Ecto neural progenitor cell (in vitro differentiated cells): ENCODE measurements around the gene EXD3.

Experiments used
- DNase-seq: peaks from one replicate; pipeline ENCODE4 v3.0.0-alpha.2; 2018; ENCODE audit warnings: low spot score

The EXD3 gene

DNA sequence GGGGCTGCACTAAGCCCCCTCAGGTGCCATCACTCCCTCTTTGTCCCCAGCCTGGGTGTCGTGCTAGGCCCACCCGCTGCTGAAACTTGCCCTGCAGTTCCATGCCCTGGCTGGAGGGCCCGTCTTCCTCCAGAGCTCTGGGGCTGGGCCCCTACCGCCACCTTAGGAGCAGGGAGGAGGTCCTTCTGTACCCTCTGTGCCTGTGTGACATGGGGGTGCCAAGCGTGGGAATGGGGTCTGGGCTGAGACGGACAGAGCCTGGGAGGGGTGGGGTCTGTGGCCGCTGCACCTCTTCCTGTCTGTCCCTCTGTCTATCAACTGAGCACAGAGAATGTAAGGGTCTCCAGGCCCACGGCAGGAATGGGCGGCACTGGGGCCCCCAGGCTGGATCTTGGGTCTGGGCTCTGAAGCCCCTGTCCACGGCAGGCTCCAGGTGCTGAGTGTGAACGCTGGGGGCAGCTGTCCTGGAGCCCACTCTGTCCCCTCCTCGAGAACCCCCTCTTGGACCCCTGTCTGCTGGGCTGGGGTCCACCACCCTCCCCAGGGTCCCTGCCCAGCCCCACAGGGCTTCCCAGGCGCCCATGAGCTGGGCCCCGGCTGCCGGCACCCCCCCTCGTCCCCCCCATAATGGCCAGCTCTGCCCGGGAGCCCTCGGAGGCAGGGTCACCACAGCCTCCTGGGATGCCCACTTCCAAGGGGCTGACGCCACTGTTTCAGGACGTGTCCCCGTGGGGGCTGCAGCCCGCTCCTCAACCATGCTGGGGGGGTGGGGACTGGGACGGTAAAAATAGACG is 105.0 kb downstream of the EXD3 start:
- DNase-seq = no peak

DNA sequence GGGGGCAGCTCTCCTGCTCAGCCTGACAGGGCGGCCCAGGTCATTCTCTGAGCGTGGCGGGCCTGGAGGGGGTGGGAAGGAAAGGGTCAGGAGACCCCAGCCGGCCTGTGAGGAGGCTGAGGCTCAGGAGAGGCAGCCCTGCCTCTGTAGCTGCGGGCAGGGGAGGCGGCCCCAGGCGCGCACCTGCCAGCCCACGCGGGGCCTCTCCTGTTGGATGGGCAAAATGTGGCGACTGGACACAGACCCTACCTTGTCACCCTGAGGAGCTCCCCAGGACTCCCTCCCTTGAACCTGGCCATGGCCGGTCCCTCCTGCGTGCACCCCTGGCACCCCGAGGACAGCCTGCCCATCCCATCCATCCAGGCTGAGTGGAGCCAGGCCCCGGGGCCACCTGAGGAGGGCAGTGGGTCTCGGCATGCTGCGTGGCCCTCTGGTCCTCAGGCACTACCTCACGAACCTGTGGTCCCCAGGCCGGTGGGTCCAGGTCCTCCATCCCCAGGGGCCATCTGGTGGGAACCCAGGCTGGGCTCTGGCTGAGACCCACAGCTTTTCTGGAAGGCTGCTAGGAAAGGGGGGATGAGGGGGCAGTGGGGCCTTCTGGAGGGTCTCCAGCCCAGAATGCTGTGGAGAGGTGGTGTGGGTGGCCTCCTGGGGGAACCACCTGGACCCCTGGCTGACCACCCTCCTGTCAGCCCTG is 105.8 kb downstream of the EXD3 start:
- peak; percentile 57 for DNase-seq

DNA sequence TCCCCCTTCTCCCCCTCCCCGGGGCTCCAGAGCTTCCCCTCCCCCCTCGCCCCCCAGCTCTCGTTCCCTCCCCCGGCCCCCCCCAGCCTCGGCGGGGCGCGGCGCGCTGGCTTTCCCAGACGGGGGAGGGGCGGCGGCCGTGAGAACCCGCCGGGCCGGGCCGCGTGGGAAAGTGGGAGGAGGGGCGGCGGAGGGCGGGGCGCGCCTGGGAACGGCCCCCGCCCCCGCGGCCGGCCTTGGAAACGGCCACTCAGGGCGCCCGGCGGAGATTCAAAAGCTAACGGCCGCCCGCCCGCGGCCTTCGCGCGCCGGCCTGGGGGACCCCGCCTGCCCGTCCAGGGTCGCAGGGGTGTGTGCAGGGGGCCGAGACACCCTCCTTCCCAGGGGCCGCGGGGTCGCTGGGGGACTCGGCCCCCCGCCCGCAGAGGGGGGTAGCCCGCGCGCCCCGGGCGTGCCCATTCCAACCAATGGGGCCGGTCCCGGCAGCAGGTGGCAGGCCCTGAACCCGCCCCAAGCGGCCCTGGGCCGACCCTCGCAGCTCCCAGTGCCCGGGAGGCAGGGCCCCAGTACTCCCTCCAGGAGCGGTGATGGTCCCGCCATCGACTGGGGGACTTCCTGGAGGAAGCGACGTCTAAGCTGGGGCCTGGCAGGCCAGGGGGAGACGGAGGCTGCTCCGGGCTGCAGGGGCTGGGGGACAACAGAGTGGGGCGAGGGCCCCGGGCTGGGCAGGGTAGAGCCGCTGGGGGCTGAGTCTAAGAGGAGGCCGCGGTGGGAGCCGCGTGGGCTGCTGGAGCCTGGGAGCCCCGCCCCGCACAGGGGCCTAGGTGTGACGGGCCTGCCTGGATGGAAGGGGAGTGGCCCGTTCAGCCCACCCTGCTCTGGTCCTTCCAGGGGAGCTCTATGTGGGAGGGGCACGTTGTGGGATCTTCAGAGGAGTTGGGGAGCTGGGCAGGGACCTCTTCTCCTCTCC is 106.7 kb downstream of the EXD3 start:
- DNase-seq = peak; percentile 87

DNA sequence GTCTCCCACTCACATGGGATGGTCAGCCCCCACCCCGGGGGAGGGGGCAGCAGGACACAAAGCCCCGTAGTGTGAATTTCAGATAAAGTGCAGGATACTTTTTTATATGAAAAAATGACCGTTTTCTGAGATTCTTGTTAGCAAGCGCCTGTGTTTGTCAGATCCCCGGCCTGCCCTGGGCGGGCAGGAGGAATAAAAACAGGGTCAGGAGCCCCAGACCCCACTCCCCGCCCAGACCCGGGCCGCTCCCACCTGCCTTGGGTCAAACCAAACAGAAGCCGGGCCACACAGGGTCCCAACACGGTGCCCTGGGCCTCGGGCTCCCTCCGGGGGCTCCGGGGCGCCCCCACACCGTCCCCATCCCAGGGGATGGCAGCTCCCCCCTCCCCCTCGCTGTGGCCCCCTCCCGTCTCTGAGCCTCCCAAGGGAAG is 107.4 kb downstream of the EXD3 start:
- DNase-seq = no peak

DNA sequence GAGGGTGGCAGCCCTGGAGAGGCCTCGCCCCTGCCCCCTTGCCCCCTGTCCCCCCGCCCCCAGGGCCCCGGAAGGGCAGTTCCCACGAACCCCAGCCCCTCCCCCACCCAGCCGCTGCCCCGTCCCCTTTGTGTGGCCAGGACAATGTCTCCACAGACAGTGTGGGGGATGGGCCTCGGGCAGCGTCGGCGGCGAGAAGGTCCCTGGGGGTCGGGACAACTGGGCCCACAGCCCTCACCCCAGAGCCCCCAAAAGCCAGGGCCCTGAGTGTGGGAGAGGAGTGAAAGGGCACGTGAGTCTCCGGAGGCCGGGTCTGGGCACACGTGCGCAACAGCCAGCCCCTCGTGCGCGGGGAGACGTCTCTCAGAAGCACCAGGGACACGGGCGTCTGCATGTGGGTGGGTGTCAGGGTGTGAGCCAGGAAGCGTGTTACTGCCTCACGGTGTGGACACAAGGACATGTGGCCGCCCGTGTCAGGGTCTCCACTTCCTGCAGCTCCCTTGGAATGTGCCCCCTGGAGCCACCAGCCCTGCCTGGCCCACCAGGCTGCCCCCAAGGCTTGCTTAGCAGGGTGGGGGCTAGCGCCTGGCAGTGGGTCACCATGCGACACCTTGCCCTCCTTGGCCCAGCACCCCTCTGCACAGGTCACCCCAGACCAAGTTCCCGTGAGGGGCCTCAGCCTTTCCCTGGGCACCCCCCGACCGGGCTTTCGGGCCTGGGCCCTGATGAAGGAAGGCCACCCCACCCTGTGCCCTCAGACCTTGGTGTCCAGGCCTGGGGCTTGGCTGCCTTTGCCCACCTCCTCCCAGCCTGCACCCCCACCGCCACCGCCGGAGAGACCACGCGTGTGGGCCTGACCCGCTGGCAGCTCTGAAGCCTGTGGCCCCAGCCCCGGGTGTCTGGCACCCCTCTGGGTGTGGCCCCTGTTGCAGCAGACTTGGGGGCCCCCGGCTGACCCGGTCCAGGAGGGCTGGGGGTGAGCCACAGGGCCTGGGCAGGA is 108.1 kb downstream of the EXD3 start:
- peak; percentile 58 for DNase-seq

DNA sequence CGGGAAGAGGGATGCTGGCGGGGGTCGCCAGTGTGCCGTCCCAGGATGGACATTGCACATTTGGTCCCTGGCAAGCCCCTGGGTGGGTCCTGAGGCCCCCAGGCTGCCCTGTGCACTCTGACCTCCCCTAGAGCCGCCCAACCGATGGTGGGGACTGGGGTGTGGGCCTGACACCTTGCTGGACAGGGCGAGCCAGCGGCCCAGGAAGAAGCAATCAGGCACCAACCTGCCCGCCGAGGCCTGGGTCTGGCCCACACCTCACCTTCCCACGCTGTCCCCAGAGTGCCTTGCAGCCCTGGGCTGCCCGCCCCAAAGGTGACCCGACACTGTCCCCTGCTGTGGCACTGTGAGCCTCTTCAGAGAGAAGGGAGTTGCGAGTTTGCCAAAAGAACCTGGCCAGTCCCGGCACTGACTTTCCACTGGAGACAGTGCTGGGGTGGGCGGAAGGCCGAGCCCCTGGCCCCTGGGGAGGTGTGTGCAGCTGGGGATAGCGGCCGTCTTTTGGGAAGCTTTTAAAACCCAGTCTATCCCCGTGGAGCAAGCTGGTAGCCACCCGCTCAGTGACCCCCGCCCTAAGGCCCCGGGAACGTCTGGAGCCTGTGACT is 108.9 kb downstream of the EXD3 start:
- peak; percentile 69 for DNase-seq

DNA sequence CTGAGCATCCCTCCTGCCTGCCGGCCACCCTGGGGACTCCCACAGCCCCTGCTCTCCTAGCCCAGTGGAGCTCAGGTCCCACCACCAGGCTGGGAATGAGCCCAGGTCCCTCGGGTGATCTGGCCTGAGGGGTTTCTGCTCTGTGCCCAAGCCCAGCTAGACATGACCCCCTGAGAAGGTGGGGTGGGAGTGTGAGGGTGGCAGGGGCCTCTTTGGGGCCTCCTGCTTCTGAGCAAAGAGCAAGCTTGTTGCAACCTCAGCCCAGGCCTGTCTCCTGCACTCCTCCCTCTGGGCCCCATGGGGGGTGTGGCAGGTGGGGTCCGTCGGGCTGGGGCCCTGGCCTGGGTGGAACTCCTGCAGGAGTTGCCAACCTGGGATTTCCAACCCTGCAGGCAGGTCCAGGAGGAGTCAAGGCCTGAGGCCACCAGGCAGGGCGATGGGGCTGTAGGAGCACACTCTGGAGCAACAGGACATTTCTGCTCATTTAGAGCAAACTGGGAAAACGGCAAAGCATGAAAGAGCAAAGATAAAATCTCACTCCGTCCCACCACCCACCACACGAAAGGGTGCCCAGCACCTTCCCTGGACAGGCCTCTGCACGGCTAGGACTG is 109.5 kb downstream of the EXD3 start:
- DNase-seq = peak; percentile 55

DNA sequence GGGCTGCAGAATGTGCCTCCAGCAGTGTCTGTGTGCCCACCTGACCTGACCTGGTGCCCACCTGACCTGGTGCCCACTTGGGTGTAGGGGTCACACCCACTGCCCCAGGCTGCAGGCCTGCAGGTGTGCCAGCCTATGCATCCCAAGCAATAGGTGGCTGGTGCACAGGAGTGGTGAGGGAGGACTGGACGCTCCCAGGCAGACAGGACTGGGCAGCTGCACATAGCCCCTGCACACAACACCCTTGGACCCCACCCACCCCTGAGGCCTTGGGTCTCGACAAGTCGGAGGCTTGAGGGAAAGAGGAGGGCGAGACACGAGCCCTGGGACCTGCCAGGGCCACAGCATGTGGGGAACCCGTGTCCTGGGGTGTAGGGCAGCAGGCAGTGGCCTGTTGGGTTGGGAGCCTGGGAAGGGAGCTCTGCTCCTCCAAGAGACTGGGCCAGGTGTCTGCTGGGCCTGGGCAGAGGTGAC is 110.1 kb downstream of the EXD3 start:
- peak; percentile 48 for DNase-seq

DNA sequence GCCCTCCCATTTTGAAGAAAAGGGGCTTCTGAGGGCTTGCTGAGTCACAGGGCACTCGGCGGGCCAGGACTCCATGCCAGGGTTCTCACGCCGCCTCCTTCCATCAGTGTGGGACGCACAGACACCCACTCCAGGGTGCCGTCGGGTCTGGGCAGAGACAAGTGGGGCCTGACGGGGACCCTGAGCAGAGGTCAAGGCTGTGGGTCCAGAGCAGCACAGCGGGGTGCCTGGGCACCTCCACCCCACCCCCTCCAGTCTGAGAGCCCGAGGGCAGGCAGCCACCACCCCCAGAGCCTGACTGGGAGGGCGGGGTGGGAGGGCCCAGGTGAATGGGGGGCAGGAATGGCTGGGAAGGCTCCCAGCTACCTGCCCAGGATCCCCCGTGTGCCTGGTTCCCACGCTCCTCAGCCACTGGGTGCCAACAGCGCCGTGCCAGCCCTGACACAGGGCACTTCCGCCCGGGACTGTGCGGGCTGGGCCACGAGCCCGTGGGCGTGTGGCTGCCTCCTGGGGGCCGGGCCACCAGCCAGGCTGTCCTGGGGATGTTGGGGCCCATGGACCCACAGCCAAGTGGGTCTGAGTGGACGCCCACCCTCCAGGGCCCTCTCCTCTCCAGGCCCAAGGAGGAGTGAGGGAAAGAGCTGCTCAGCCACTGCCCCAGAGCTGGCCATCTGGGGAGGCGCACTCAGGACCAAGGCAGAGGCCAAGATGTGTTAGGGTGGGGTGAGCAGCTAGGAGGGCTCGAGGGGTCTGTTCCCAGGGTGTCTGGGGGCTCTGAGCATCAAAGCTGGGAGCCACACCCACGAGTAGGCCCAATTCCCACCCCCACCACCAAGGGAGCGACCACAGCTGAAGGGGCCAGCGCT is 110.7 kb downstream of the EXD3 start:
- DNase-seq = no peak

DNA sequence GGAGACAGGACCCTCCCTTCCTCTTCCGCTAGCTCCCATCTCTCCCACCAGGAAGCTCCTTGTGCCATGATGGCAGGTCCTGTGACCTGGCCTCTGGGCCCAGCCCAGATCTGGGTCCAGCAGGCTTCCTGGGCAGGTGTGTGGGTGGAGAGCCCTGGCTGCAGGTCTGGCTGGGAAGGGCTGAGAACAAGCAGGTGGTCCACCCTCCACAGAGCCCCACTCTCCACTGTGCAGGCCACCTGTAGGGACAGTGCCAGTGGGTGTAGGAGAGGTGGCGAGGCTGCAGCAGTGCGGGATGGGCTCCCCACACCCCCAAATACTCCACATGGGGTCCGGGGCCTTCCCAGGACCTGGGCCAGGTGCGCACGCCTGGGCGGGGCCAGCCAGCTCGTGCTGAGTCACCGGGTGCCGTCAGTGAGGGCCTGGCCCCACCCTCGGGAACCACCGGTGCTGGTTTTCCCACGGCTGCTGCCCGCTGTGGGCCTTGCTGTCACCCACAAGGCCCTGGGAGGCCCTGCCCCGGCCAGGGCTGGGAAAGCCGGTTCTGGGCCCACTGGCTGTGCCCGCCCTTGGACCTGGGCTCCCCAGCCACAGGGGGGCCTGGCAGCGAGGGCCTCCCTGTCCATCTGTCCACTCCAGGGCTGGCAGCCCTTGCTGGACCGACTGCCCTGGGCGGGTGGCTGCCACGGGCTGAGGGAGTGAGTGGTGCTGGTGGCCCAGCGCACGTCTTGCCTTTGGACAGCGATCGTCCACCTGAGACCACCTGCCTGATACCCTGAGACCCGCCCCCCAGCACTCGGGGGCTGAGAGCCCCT is 111.6 kb downstream of the EXD3 start:
- DNase-seq = peak; percentile 52

DNA sequence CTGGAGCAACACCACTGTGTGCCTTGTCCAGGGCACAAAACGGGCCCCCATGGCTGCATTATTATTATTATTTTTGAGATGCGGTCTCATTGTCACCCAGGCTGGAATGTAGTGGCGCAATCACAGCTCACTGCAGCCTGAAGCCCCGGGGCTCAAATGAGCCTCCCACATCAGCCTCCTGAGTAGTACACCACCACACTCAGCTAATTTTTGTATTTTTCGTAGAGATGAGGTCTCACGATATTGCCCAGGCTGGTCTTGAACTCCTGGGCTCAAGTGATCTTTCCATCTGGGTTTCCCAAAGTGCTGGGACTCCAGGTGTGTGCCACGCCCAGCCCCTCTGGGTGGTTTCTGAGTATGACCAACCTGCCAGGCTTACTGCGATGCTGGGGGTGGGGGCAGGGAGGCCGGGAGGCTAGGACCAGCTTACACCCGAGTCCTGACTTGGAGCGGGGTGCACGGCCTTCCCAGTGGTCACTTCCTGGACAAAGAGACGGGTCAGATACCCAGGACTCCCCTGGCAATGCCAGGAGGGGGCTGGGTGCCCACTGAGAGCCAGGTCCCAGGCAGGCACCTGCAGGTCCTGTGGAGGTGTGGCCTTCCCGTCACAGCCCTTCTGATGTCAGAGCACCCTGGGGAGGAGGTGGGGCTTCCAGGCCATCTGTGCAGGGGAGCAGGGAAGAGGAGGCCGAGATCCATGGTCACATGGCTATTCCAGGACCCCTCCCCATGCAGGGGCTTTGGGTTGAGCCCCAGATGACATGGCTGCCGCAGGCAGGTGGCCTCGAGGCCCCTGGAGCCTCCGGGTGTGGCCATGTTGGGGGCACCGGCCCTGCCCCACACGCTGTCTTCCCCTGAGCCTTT is 112.5 kb downstream of the EXD3 start:
- DNase-seq = peak; percentile 48

DNA sequence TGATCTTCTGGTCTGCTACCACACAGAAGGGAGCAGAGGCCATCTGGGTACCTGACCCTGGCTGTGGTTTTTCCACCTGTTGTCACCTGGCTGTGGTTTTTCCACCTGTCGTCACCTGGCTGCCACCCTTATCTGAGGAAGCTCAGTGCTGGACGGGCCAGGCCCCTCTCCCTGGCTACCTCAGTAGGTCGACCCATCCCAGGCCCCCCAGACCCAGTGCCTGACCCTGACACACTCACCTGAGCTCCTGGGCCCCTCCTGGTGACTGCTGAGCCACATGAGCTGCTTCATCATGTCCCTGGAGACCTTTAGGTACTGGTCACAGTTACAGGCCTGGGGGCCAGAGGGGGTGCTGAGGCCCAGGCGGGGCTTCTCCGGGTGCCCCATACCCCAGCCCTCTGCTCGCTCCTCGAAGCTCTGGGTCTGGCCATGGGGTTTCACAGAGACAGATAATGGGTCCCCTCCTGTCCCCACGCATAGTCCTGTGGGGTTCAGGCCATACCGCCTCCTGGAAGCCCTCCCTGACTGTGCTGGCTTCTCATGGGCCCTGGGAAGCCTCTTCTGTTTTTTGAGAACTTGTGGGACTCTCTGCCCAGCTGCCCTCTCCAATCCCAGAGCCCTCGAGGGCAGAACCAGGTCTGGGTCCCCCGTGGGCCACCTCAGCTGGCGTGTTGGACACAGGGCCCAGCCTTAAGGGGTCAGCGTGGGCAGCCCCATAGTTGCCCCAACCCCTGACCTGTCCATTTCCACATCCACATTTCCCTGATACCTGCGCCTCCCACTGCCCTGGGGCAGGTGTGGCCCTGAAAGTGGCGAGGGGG is 113.4 kb downstream of the EXD3 start:
- no peak for DNase-seq

DNA sequence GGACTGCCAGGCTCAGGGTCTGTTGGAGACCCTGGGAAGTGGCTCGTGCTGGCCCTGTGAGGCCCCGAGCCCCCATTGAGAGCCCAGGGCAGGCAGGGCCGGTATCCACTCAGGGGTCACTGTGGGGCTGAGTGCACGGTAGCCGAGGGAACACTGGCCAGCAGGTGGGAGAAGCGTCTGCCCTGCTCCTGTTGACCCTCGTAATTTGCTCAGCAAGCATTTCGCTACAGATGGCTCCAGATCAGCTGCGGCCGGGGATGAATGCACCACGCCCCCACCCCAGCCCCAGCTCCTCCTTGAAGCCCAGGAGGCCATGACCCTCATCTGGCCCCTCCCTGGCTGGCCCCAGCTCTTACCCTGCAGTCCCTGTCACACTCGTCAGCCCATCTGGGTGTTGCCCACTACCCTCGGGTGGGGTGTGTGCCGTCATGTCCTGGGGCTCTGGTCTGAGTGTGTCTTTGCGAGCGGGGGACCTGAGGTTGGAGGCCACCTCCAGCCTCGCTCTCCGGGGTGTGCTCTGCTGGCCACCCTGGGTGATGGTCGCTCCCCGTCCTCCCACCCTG is 114.8 kb downstream of the EXD3 start:
- DNase-seq = peak; percentile 70

DNA sequence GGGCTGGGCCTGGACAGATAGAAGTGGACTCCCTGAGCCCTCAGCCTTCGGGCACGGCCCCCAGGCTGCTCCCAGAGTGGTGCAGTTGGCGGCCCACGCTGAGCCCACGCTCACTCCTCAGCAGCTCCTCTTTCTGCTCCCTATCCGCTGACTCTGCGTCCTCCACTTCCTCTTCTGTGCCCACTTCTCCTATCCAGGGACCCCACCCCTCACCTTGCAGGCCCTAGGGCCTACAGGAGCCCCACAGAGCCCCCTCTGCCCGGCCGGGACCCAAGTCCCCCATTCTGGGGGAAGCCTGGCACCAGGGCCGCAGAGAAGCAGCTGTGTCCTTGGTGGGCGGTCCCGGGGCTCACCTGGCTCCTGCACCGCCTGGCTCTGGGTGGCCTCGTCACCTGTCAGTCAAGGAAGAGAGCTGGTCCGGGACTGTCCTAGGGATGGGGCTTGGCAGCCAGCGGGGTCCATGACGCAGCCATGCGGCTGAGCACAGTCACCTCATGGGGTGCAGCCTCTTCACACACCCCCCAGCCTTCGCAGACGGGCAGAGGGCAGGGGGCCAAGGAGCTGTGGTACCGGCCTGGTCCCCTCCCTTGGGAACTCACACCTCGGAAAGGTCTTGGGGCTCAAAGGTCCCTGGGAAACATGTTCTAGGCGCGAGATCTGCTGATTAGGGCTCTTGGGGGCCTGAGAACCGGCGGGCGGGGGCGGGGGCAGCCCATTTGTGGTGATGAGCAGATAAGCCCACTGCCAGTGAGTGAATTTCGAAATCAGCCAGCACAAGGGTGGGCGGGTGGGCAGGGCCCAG is 115.5 kb downstream of the EXD3 start:
- DNase-seq = peak; percentile 52

DNA sequence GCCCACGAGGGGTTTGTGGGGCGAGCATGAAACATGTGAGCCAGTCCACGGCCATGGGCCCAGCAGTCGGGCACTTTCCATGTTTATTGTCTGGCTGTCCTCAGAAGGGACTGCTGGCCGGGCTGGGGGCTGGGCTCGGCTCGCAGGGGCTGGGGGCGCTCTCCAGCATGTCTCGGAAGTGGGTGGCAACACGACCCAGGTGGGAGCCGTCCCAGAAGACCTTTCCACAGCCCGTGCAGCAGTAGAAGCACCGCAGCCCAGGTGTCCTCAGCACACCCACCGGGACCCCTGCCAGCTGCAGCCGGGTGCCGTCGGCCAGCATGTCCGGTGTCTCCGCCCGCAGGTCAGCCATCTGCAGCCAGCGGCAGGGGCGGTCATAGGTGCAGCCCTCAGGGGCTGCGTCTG is 116.1 kb downstream of the EXD3 start:
- DNase-seq = peak; percentile 56
